ENCODE results near the gene EHD4. TPM values are rescaled to one million over a fixed set of nuclear protein-coding genes. Genes with fewer than 3 reads are reported as not detected.

EHD4 gene
- total and polyA plus RNA-seq, 2 donors (not counting 1 experiment from before 2014, with no cell fraction given) = 19.3 to 22.0 TPM

DNA sequence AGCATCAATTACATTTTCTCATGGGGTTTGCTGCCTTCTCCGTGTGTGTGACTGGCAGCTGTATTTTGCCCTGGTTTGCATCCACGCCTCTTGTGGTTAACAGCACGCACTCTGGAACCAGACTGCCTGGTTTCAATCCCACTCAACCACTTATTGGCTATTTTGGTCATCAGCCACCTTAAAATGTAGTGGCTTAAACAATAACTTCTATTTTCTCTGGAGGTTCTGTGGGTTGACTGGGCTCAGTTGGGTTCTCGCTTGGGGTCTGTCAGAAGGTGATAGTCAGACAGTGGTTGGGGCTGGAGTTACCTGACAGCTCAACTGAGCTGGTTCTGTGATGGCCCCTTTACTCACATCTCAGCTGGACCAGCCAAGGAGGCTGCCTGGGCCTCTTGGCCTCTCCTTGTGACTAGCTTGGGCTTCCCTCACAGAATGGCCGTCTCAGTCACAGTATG is 36.8 kb downstream of the EHD4 start:
- H3K79me2 ChIP-seq (ENCODE audit: control insufficient read depth, insufficient read depth, low read length) = peaks cover 8% of the 10 kb centered on the region
- no peak overlapping the region for H3K4me2 ChIP-seq (ENCODE audit: extremely low read depth, insufficient read depth, low read length)
- no peak overlapping the region for H3K27ac ChIP-seq (ENCODE audit: insufficient read depth, low read length)
- H2AFZ ChIP-seq (ENCODE audit: low read length) = no peak overlapping the region
- H3K4me3 ChIP-seq (replicated peaks in 1 of 4; ENCODE audit: control extremely low read depth in 1 of 4, insufficient read depth in 1 of 4, low read depth in 3 of 4, low read length in 4 of 4) = no peak overlapping the region
- H3K27me3 ChIP-seq (ENCODE audit: control insufficient read depth, insufficient read depth, low read length) = no peaks in the 10 kb centered on the region
- H3K9ac ChIP-seq (ENCODE audit: insufficient read depth, low read length) = no peak overlapping the region
- H3K9me3 ChIP-seq (ENCODE audit: control insufficient read depth, insufficient read depth, low read depth, low read length) = no peaks in the 10 kb centered on the region
- TF ChIP-seq EZH2 (IDR thresholded peaks at IDR 0.05; ENCODE audit: low read length, missing control alignments) = no peak
- TF ChIP-seq, protein P1, sequence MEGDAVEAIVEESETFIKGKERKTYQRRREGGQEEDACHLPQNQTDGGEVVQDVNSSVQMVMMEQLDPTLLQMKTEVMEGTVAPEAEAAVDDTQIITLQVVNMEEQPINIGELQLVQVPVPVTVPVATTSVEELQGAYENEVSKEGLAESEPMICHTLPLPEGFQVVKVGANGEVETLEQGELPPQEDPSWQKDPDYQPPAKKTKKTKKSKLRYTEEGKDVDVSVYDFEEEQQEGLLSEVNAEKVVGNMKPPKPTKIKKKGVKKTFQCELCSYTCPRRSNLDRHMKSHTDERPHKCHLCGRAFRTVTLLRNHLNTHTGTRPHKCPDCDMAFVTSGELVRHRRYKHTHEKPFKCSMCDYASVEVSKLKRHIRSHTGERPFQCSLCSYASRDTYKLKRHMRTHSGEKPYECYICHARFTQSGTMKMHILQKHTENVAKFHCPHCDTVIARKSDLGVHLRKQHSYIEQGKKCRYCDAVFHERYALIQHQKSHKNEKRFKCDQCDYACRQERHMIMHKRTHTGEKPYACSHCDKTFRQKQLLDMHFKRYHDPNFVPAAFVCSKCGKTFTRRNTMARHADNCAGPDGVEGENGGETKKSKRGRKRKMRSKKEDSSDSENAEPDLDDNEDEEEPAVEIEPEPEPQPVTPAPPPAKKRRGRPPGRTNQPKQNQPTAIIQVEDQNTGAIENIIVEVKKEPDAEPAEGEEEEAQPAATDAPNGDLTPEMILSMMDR (conservative IDR thresholded peaks at IDR 0.05 in 1 of 2, IDR thresholded peaks at IDR 0.05 in 1 of 2; ENCODE audit: low read depth in 1 of 2, low read length in 2 of 2) = no peak
- H4K20me1 ChIP-seq (ENCODE audit: control insufficient read depth, extremely low read depth, insufficient read depth, low read length) = no peaks in the 10 kb centered on the region
- peaks cover 2% of the 10 kb centered on the region for H3K36me3 ChIP-seq (ENCODE audit: control insufficient read depth, insufficient read depth, low read length)
- no peak for DNase-seq (ENCODE audit: low read depth in 2 of 2)
- peaks cover 13% of the 10 kb centered on the region for H3K4me1 ChIP-seq (ENCODE audit: control insufficient read depth, extremely low read depth, insufficient read depth, low read length)

DNA sequence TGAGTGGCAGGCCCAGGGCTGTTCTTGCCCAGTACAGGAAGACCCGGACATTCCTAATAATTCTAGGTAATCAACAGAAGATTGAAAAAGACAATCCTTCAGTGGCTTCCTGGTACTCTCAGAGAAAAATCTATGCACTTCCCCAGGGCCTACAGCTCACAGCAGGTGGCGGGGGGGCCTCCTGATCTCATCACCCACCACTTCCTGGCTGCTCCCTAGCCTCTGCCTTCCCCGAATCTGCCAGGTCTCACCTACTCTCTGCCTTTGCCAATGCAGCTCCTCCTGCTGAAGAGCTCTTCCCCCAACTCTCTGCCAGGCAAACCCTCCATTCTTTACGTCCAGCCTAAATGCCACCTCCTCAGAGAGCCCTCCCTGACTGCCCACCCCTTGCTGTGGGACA is 37.5 kb downstream of the EHD4 start:
- H2AFZ ChIP-seq (ENCODE audit: low read length) = no peak overlapping the region
- H3K36me3 ChIP-seq (ENCODE audit: control insufficient read depth, insufficient read depth, low read length) = no peaks in the 10 kb centered on the region
- peak in 1 of 2 donors; percentile 46 for DNase-seq (ENCODE audit: low read depth in 2 of 2)
- H3K27me3 ChIP-seq (ENCODE audit: control insufficient read depth, insufficient read depth, low read length) = no peaks in the 10 kb centered on the region
- no peak overlapping the region for H3K4me3 ChIP-seq (replicated peaks in 1 of 4; ENCODE audit: control extremely low read depth in 1 of 4, insufficient read depth in 1 of 4, low read depth in 3 of 4, low read length in 4 of 4)
- peaks cover 12% of the 10 kb centered on the region for H3K4me1 ChIP-seq (ENCODE audit: control insufficient read depth, extremely low read depth, insufficient read depth, low read length)
- H3K4me2 ChIP-seq (ENCODE audit: extremely low read depth, insufficient read depth, low read length) = no peak overlapping the region
- H3K27ac ChIP-seq (ENCODE audit: insufficient read depth, low read length) = no peak overlapping the region
- H3K9ac ChIP-seq (ENCODE audit: insufficient read depth, low read length) = no peak overlapping the region
- no peaks in the 10 kb centered on the region for H4K20me1 ChIP-seq (ENCODE audit: control insufficient read depth, extremely low read depth, insufficient read depth, low read length)
- TF ChIP-seq EZH2 (IDR thresholded peaks at IDR 0.05; ENCODE audit: low read length, missing control alignments) = no peak
- TF ChIP-seq, protein P1 (conservative IDR thresholded peaks at IDR 0.05 in 1 of 2, IDR thresholded peaks at IDR 0.05 in 1 of 2; ENCODE audit: low read depth in 1 of 2, low read length in 2 of 2) = no peak
- no peaks in the 10 kb centered on the region for H3K9me3 ChIP-seq (ENCODE audit: control insufficient read depth, insufficient read depth, low read depth, low read length)
- peaks cover 8% of the 10 kb centered on the region for H3K79me2 ChIP-seq (ENCODE audit: control insufficient read depth, insufficient read depth, low read length)

DNA sequence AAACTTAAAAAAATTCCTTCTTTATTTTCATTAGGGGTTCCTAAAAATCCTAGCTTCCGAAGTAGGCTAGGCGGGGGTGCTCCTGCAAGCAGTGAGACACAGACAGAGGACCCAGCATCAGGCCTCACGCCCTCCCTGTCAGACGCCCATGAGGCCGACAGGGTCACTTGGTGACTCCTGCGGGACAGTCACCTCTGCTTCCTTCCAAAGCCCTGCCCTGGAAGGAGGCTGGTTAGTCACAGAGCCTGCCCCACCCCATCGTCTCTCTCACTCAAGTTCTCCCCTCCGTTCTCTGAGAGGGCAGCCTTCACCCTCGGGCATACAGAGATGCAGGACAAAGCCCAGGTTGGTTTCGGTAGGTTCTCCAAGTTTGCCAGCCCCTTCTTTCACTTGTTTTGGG is 38.6 kb downstream of the EHD4 start:
- Histone ChIP-seq H4K20me1 (ENCODE audit: control insufficient read depth, extremely low read depth, insufficient read depth, low read length) (no peaks in the 10 kb centered on the region), H3K27ac (ENCODE audit: insufficient read depth, low read length) (no peak overlapping the region), H3K9me3 (ENCODE audit: control insufficient read depth, insufficient read depth, low read depth, low read length) (no peaks in the 10 kb centered on the region), H3K4me2 (ENCODE audit: extremely low read depth, insufficient read depth, low read length) (no peak overlapping the region), H3K79me2 (ENCODE audit: control insufficient read depth, insufficient read depth, low read length) (peaks cover 8% of the 10 kb centered on the region), H3K9ac (ENCODE audit: insufficient read depth, low read length) (no peak overlapping the region), H3K27me3 (ENCODE audit: control insufficient read depth, insufficient read depth, low read length) (no peaks in the 10 kb centered on the region), H3K4me1 (ENCODE audit: control insufficient read depth, extremely low read depth, insufficient read depth, low read length) (peaks cover 22% of the 10 kb centered on the region), H3K4me3 (replicated peaks in 1 of 4; ENCODE audit: control extremely low read depth in 1 of 4, insufficient read depth in 1 of 4, low read depth in 3 of 4, low read length in 4 of 4) (no peak overlapping the region), H2AFZ (ENCODE audit: low read length) (no peak overlapping the region), H3K36me3 (ENCODE audit: control insufficient read depth, insufficient read depth, low read length) (no peaks in the 10 kb centered on the region)
- TF ChIP-seq EZH2 (IDR thresholded peaks at IDR 0.05; ENCODE audit: low read length, missing control alignments) = no peak
- no peak for DNase-seq (ENCODE audit: low read depth in 2 of 2)

Data from fibroblast of lung (primary cell).